Measurements from ENCODE around the gene NEUROD2.

NEUROD2 gene

DNA sequence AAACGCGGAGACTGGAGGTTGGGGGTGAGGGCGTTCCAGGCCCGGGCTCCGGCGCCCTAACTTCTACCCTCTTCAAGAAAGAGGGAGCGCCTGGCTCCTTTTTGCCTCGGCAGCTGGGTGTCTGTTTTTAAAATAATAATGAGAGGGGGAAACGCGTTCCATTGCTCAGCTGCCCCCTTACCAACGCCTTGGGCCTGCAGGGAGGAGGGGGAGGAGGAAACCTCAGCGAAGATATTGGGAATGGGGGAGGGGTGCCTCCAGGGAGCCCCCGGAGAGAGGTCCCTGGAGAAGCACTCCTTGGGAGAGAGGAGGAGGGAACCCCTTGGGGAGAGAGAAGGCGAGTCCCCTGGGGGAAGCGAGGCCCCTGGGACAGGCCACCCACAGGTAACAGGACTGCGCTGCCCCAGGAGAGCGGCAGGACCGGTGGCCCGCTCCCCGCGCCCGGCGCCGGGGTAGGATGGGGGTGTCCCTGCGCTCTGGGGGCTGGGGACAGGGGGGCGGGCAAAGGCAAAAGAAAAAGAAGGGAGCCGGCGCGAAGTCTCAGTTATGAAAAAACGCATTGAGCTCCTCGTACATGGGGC, 2.7 kb downstream of the NEUROD2 start:
- H3F3A ChIP-seq (ENCODE audit: insufficient read depth, low read length), result no peaks in the 10 kb centered on the region
- no peaks in the 10 kb centered on the region for H3K4me1 ChIP-seq (ENCODE audit: low read length)
- H3K79me2 ChIP-seq (ENCODE audit: low read length), result no peaks in the 10 kb centered on the region
- H4K20me1 ChIP-seq (ENCODE audit: insufficient read depth, low read length), result no peaks in the 10 kb centered on the region
- DNase-seq, result no peak
- TF ChIP-seq, protein P1, sequence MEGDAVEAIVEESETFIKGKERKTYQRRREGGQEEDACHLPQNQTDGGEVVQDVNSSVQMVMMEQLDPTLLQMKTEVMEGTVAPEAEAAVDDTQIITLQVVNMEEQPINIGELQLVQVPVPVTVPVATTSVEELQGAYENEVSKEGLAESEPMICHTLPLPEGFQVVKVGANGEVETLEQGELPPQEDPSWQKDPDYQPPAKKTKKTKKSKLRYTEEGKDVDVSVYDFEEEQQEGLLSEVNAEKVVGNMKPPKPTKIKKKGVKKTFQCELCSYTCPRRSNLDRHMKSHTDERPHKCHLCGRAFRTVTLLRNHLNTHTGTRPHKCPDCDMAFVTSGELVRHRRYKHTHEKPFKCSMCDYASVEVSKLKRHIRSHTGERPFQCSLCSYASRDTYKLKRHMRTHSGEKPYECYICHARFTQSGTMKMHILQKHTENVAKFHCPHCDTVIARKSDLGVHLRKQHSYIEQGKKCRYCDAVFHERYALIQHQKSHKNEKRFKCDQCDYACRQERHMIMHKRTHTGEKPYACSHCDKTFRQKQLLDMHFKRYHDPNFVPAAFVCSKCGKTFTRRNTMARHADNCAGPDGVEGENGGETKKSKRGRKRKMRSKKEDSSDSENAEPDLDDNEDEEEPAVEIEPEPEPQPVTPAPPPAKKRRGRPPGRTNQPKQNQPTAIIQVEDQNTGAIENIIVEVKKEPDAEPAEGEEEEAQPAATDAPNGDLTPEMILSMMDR (IDR thresholded peaks at IDR 0.05; ENCODE audit: low read length), result no peak
- TF ChIP-seq EZH2 (optimal IDR thresholded peaks at IDR 0.05; ENCODE audit: low read depth, low read length) (no peak), EZH2phosphoT487 (IDR thresholded peaks at IDR 0.05; ENCODE audit: low read length) (no peak)
- no peak overlapping the region for H3K4me2 ChIP-seq (ENCODE audit: low read depth, low read length)
- H3K4me3 ChIP-seq (ENCODE audit: low read length), result no peak overlapping the region
- H3K27me3 ChIP-seq (replicated peaks; ENCODE audit: insufficient read depth, low read length), result peaks cover 87% of the 10 kb centered on the region
- H2AFZ ChIP-seq (ENCODE audit: low read length), result no peak overlapping the region
- no peaks in the 10 kb centered on the region for H3K9me3 ChIP-seq (replicated peaks; ENCODE audit: insufficient read depth, low read length)
- H3K9ac ChIP-seq (ENCODE audit: low read length), result no peak overlapping the region
- H3K36me3 ChIP-seq (replicated peaks; ENCODE audit: insufficient read depth, low read length), result no peaks in the 10 kb centered on the region
- H3K27ac ChIP-seq (ENCODE audit: low read length), result no peak overlapping the region
- no peaks in the 10 kb centered on the region for H3K9me2 ChIP-seq (replicated peaks; ENCODE audit: insufficient read depth, low read length)

DNA sequence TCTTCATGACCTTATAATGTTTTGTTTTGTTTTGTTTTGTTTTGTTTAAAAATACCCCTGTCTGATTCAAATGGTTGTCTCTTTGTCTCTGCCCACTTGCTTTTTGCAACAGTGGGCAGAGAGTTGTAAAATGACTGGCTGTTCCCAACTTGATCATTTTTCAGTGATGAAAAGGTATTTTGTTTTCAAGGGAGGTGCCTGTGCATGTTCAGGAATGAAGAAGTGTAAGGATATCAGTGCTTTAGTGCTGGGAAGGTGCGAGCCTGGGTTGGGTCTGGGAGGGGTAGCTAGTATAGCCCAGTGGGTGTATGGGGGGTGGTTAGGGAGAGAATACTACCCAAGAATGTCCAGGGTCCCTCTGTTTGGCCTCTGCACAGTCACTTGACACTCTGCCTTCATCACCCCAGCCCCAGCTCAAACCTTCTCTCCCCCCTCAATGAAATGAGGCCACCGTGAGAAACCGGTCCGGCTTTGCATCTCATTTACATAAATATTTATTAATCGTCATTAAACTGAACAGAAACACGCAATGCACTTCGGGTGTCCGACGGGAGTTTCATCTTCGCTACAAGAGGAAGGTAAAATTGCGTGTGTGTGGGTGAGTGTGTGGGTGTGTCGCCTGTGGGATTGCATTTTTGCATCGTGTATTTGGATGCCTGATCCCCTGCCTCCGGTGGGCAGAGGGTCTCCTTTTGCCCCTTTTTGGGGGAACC, 4.3 kb downstream of the NEUROD2 start:
- Histone ChIP-seq H3K4me1 (ENCODE audit: low read length) (no peaks in the 10 kb centered on the region), H3K4me3 (ENCODE audit: low read length) (no peak overlapping the region), H3K4me2 (ENCODE audit: low read depth, low read length) (no peak overlapping the region), H3K9ac (ENCODE audit: low read length) (no peak overlapping the region), H2AFZ (ENCODE audit: low read length) (no peak overlapping the region), H3K9me3 (replicated peaks; ENCODE audit: insufficient read depth, low read length) (no peaks in the 10 kb centered on the region), H3K27ac (ENCODE audit: low read length) (no peak overlapping the region), H3K79me2 (ENCODE audit: low read length) (no peaks in the 10 kb centered on the region), H4K20me1 (ENCODE audit: insufficient read depth, low read length) (no peaks in the 10 kb centered on the region), H3K27me3 (replicated peaks; ENCODE audit: insufficient read depth, low read length) (peaks cover 92% of the 10 kb centered on the region), H3K36me3 (replicated peaks; ENCODE audit: insufficient read depth, low read length) (no peaks in the 10 kb centered on the region), H3F3A (ENCODE audit: insufficient read depth, low read length) (no peaks in the 10 kb centered on the region), H3K9me2 (replicated peaks; ENCODE audit: insufficient read depth, low read length) (no peaks in the 10 kb centered on the region)
- no peak for DNase-seq
- TF ChIP-seq, protein P1 (IDR thresholded peaks at IDR 0.05; ENCODE audit: low read length), result no peak
- TF ChIP-seq EZH2phosphoT487 (IDR thresholded peaks at IDR 0.05; ENCODE audit: low read length) (no peak), EZH2 (optimal IDR thresholded peaks at IDR 0.05; ENCODE audit: low read depth, low read length) (no peak)

DNA sequence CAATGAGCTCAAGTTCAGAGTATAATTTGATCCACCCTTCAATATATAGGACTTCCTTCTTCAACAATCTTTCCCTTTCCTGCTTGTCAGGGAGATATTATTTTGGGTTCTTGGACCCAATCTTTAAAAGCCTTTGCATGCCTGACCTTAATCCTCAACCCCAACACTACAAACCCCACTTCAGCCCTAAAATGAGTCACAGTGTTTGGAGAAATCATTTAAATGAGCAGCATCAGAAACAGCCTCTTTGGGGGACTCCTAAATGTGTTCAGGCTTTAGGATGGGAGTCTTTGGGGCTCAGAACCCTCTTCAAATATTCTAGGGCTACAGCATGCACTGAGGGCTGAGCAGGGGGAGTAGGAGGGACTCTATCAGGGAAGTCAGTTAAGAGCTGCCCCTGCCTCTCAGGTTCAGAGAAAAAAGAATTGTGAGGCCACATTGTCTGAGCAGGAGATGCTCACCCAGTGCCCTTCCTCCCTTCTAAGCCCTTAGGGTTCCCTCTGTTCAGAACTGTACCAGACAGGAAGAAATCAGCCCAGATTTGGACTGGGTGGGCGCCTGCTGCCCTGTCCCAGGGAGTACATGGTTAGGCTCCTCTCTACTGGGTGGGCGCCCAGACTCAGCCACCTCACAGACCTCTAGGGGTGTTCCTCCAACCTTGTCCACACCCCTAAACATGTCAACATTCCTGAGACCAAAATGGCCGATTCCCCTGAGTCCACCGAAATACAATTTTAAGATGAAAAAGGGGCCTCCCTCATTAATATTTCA, 5.0 kb downstream of the NEUROD2 start:
- Histone ChIP-seq H3K4me1 (ENCODE audit: low read length) (no peaks in the 10 kb centered on the region), H3K79me2 (ENCODE audit: low read length) (no peaks in the 10 kb centered on the region), H3K9me2 (replicated peaks; ENCODE audit: insufficient read depth, low read length) (no peaks in the 10 kb centered on the region), H3K36me3 (replicated peaks; ENCODE audit: insufficient read depth, low read length) (no peaks in the 10 kb centered on the region), H3K27ac (ENCODE audit: low read length) (no peak overlapping the region), H4K20me1 (ENCODE audit: insufficient read depth, low read length) (no peaks in the 10 kb centered on the region), H3K27me3 (replicated peaks; ENCODE audit: insufficient read depth, low read length) (peaks cover 98% of the 10 kb centered on the region), H3K4me2 (ENCODE audit: low read depth, low read length) (no peak overlapping the region), H3K9ac (ENCODE audit: low read length) (no peak overlapping the region), H3K9me3 (replicated peaks; ENCODE audit: insufficient read depth, low read length) (no peaks in the 10 kb centered on the region), H2AFZ (ENCODE audit: low read length) (no peak overlapping the region), H3K4me3 (ENCODE audit: low read length) (no peak overlapping the region), H3F3A (ENCODE audit: insufficient read depth, low read length) (no peaks in the 10 kb centered on the region)
- no peak for DNase-seq
- TF ChIP-seq EZH2 (optimal IDR thresholded peaks at IDR 0.05; ENCODE audit: low read depth, low read length) (no peak), EZH2phosphoT487 (IDR thresholded peaks at IDR 0.05; ENCODE audit: low read length) (no peak)
- TF ChIP-seq, protein P1 (IDR thresholded peaks at IDR 0.05; ENCODE audit: low read length), result no peak

Measured in MM.1S (cell line).